GM12878 (cell line): Measurements from ENCODE around the gene TARM1. TPM values are rescaled to one million over a fixed set of nuclear protein-coding genes. Genes with fewer than 3 reads are reported as not detected.

Experiments
- ATAC-seq: fragments of 200-7000 bp; cut with Tn5 transposase; 3 replicates; pipeline ENCODE4 v1.9.1; 2020; ENCODE audit warnings: mild to moderate bottlenecking, moderate library complexity
- BruUV-seq: library from RNA; stranded (reverse); fragments of 400-500 nt; replicated peaks from 2 replicates; lab custom pipeline; 2021; lab: Mats Ljungman, UMichigan
- CTCF ChIA-PET: fragments of 300-600 bp; sonication (Branson Sonifier 250); formaldehyde crosslinking; extraction: SDS; loops from one replicate; lab custom pipeline; 2021; ENCODE audit warnings: inconsistent platforms; lab: Yijun Ruan, JAX
- POLR2A ChIA-PET: fragments of 350-600 bp; formaldehyde crosslinking; extraction: SDS; loops from one replicate; lab custom pipeline; 2021; ENCODE audit warnings: inconsistent platforms; lab: Charles Lee
- RAD21 ChIA-PET: fragments of 300-600 bp; sonication (Branson Sonifier 250); formaldehyde crosslinking; loops from one replicate; lab custom pipeline; 2023; ENCODE audit warnings: antibody characterized with exemption; ENCODE audit not compliant: unreplicated experiment; lab: Charles Lee
- SMC1A ChIA-PET: fragments of 300-600 bp; sonication (Branson Sonifier 250); formaldehyde crosslinking; loops from one replicate; lab custom pipeline; 2023; ENCODE audit not compliant: unreplicated experiment, uncharacterized antibody; lab: Charles Lee
- DNase-seq: peaks from one replicate; pipeline ENCODE4 v3.0.0-alpha.2; 2011; ENCODE audit warnings: low read depth, low spot score
- FAIRE-seq: peaks from 3 replicates; lab custom pipeline; 2011; peaks lifted over from hg19 to GRCh38; lab: Jason Lieb, UNC
- H2AFZ ChIP-seq: 2 replicates; pipeline ENCODE4 v1.6.0; 2011; ENCODE audit warnings: low read depth, low read length, control low read depth; ENCODE audit not compliant: control insufficient read depth
- H3K27ac ChIP-seq: 2 replicates; pipeline ENCODE4 v1.5.1; 2011; ENCODE audit warnings: control low read depth; ENCODE audit not compliant: control insufficient read depth, insufficient read depth
- H3K27me3 ChIP-seq, 2 experiments: replicated peaks in 1 of 2; 2 replicates each; pipeline versions ENCODE4 v1.6.0 to v1.6.1; 2011; ENCODE audit warnings: low read length in 1 of 2; ENCODE audit not compliant: control insufficient read depth in 2 of 2, insufficient read depth in 2 of 2
- H3K36me3 ChIP-seq, 2 experiments: 2 replicates each; pipeline ENCODE4 v1.5.1; 2011; ENCODE audit warnings: low read length in 1 of 2; ENCODE audit not compliant: control insufficient read depth in 2 of 2, insufficient read depth in 2 of 2
- H3K4me1 ChIP-seq: 2 replicates; pipeline ENCODE4 v1.6.1; 2011; ENCODE audit warnings: mild to moderate bottlenecking, low read length, moderate library complexity, mixed read lengths; ENCODE audit not compliant: control insufficient read depth, insufficient read depth
- H3K4me2 ChIP-seq: 2 replicates; pipeline ENCODE4 v1.6.0; 2011; ENCODE audit warnings: control low read depth; ENCODE audit not compliant: control insufficient read depth, insufficient read depth
- H3K4me3 ChIP-seq: fragments of 200-600 bp; sonication (generic); 2 replicates; pipeline ENCODE4 v1.5.1; 2016
- H3K79me2 ChIP-seq: 2 replicates; pipeline ENCODE4 v1.6.0; 2011; ENCODE audit warnings: low read length; ENCODE audit not compliant: control insufficient read depth, insufficient read depth
- H3K9ac ChIP-seq: 2 replicates; pipeline ENCODE4 v1.8.0; 2011; ENCODE audit warnings: low read length, control low read depth, mixed read lengths; ENCODE audit not compliant: control insufficient read depth, insufficient read depth
- H3K9me3 ChIP-seq: replicated peaks from 3 replicates; pipeline ENCODE4 v1.5.1; 2011; ENCODE audit warnings: mild to moderate bottlenecking, low read length; ENCODE audit not compliant: control insufficient read depth, insufficient read depth
- H4K20me1 ChIP-seq: 2 replicates; pipeline ENCODE4 v1.6.0; 2011; ENCODE audit not compliant: control insufficient read depth, insufficient read depth
- BCLAF1 ChIP-seq: fragments of 450-650 bp; IDR thresholded peaks from 2 replicates; pipeline ENCODE4 v1.6.1; 2017; ENCODE audit warnings: antibody characterized with exemption, mild to moderate bottlenecking, moderate library complexity
- CUX1 ChIP-seq: IDR thresholded peaks from 2 replicates; pipeline ENCODE4 v1.6.1; 2012; ENCODE audit warnings: improper control_type of control experiment, low read depth, low read length; ENCODE audit not compliant: insufficient replicate concordance
- E4F1 ChIP-seq: fragments of 450-650 bp; IDR thresholded peaks from 2 replicates; pipeline ENCODE4 v1.6.1; 2018; ENCODE audit warnings: borderline replicate concordance, mild to moderate bottlenecking; ENCODE audit not compliant: partially characterized antibody
- EED ChIP-seq: sonication (generic); IDR thresholded peaks from 2 replicates; pipeline ENCODE4 v1.6.1; 2016; ENCODE audit warnings: antibody characterized with exemption, low read depth
- EP300 ChIP-seq, 2 experiments: fragments of 150-350 bp in 1 of 2; IDR thresholded peaks; 2 replicates each; pipeline ENCODE4 v1.6.1; 2011 to 2012; ENCODE audit warnings: low read depth in 2 of 2, low read length in 2 of 2, borderline replicate concordance in 1 of 2, improper control_type of control experiment in 1 of 2, inconsistent platforms in 1 of 2; ENCODE audit not compliant: control insufficient read depth in 1 of 2
- GATAD2B ChIP-seq: fragments of 450-650 bp; conservative IDR thresholded peaks from 2 replicates; pipeline ENCODE4 v1.6.1; 2017; ENCODE audit warnings: low read depth, mild to moderate bottlenecking, moderate library complexity
- HDAC6 ChIP-seq: fragments of 200-600 bp; sonication (generic); IDR thresholded peaks from one replicate; pipeline ENCODE4 v1.8.0; 2017; ENCODE audit warnings: antibody characterized with exemption; ENCODE audit not compliant: unreplicated experiment
- KAT2A ChIP-seq: conservative IDR thresholded peaks from 2 replicates; pipeline ENCODE4 v1.6.1; 2011; ENCODE audit warnings: low read depth, low read length; ENCODE audit not compliant: control insufficient read depth
- NFIC ChIP-seq: IDR thresholded peaks from 2 replicates; pipeline ENCODE4 v1.6.1; 2012; ENCODE audit warnings: low read depth, mild to moderate bottlenecking, inconsistent platforms, low read length, moderate library complexity
- RAD21 ChIP-seq: IDR thresholded peaks from 2 replicates; pipeline ENCODE4 v1.6.1; 2011; ENCODE audit warnings: mild to moderate bottlenecking, low read depth, low read length, moderate library complexity; ENCODE audit not compliant: insufficient read depth
- RB1 ChIP-seq: fragments of 450-650 bp; formaldehyde crosslinking; IDR thresholded peaks from 2 replicates; pipeline ENCODE4 v1.6.1; 2017; ENCODE audit warnings: mild to moderate bottlenecking, borderline replicate concordance
- SIX5 ChIP-seq: IDR thresholded peaks from 2 replicates; pipeline ENCODE4 v1.6.1; 2011; ENCODE audit warnings: mild to moderate bottlenecking, low read depth, low read length, moderate library complexity; ENCODE audit not compliant: severe bottlenecking
- SP1 ChIP-seq: IDR thresholded peaks from one replicate; pipeline ENCODE4 v1.6.1; 2011; ENCODE audit warnings: low read depth, low read length
- YBX1 ChIP-seq: fragments of 450-650 bp; IDR thresholded peaks from 2 replicates; pipeline ENCODE4 v1.6.1; 2016; ENCODE audit warnings: antibody characterized with exemption
- WGBS: methylation state at CpG from one replicate; pipeline ENCODE4 v1.1.6; 2016; ENCODE audit warnings: low lambda C conversion rate; ENCODE audit not compliant: insufficient replicate concordance, insufficient coverage; ENCODE audit errors: missing lambda C conversion rate; 5-methylcytosine and 5-hydroxymethylcytosine counted together
- in situ Hi-C: fragments of 300-500 bp; cut with MboI; formaldehyde crosslinking; loops from 9 replicates; pipeline ENCODE4 v1.14.3; 2018; ENCODE audit warnings: mixed read lengths
- intact Hi-C: fragments of 100-400 bp; cut with micrococcal nuclease; formaldehyde crosslinking; loops from one replicate; pipeline ENCODE4 v1.14.2; 2022; ENCODE audit not compliant: unreplicated experiment
- polyA plus RNA-seq, 11 experiments: library from polyadenylated mRNA; depleted of rRNA in 4 of 11; unstranded in 6 of 11; stranded (reverse) in 5 of 11; fragments of >200 nt; fragmentation: Nextera tagmentation in 4 of 11; fragmentation: Illumina TruSeq in 1 of 11; extraction: Ambion mirVana in 4 of 11; extraction: Trizol in 1 of 11; gene quantifications; 1 replicate in 1 of 11; 2 replicates in 10 of 11; pipeline versions ENCODE4 v1.2.1 to v1.2.3, GENCODE V29; 2011 to 2016; ENCODE audit warnings: inconsistent platforms in 2 of 11, missing spikeins in 2 of 11, low read depth in 1 of 11
- total RNA-seq, 4 experiments: library from RNA; depleted of rRNA in 3 of 4; stranded (reverse); fragments of >200 nt in 3 of 4; fragmentation: Illumina TruSeq in 1 of 4; extraction: Trizol in 1 of 4; gene quantifications; 2 replicates each; pipeline versions ENCODE4 v1.2.1 to v1.2.3, GENCODE V29; 2013 to 2021

TARM1 gene
- total and polyA plus RNA-seq, 10 of the 15 experiments (the other 5 are each of a cell fraction or from before 2014, with no cell fraction given), result not detected

DNA sequence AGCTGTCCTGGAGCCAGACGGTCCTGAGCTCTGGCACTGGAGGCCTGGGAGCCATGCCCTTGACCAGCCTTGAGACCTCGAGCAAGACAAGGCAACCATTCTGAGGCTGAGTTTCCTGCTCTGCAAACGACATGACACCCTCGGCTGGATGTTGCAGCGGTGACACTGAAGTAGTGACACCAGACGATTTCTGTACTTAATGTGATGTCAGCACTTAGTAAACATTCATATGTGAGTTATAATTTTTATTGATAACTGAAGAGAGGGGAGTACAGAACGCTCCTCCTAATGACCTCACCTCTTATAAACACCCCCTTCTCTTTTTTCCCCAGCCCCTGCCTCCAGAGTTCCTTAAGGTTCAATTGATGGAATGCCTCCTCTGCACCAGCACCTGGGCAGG is 27.3 kb upstream of the TARM1 start:
- no peak for ATAC-seq
- Histone ChIP-seq H3K27me3 (no peaks in the 10 kb centered on the region), H2AFZ (no peak overlapping the region), H3K4me3 (no peak overlapping the region), H3K36me3 (peaks cover 16 to 17% of the 10 kb centered on the region in 2 experiments; a peak in 3 of 4 replicates), H4K20me1 (no peaks in the 10 kb centered on the region; the same call in 1 of the 2 replicates), H3K79me2 (peaks cover 2% of the 10 kb centered on the region; the same call in 1 of the 2 replicates), H3K4me1 (no peaks in the 10 kb centered on the region), H3K9me3 (no peaks in the 10 kb centered on the region), H3K4me2 (no peak overlapping the region), H3K9ac (no peak overlapping the region), H3K27ac (no peak overlapping the region)
- CTCF ChIA-PET, result no interaction called here
- no peak for DNase-seq
- no TSS peak for BruUV-seq
- intact Hi-C loops, result loop anchor here (10.0 kb wide), 2 partner anchors 584 to 1004 kb away; partner anchors contain the start of gene ZNF160
- WGBS, result 77% methylated on average over 7 of the region's 7 CpGs
- RAD21 ChIA-PET, result no interaction called here
- SMC1A ChIA-PET, result no interaction called here
- no peak for FAIRE-seq
- in situ Hi-C loops, result no loop called here
- POLR2A ChIA-PET, result no interaction called here
- no peak for TF ChIP-seq CUX1
- TF ChIP-seq HDAC6, result no peak
- no peak for TF ChIP-seq SIX5
- TF ChIP-seq EED, result no peak
- TF ChIP-seq EP300 (IDR thresholded peaks at IDR 0.05; ENCODE audit: borderline replicate concordance in 1 of 2, control insufficient read depth in 1 of 2, low read depth in 2 of 2, low read length in 2 of 2), result no peak
- TF ChIP-seq E4F1, result no peak
- no peak for TF ChIP-seq KAT2A
- no peak for TF ChIP-seq RB1
- no peak for TF ChIP-seq GATAD2B
- TF ChIP-seq RAD21, result no peak
- TF ChIP-seq YBX1, result no peak
- TF ChIP-seq NFIC, result no peak
- TF ChIP-seq BCLAF1, result no peak
- no peak for TF ChIP-seq SP1
